MCF 10A (cell line): ENCODE results near the gene ZNF738. TPM values are rescaled to one million over a fixed set of nuclear protein-coding genes. Genes with fewer than 3 reads are reported as not detected.

Experiments
- BruUV-seq: library from RNA; stranded (reverse); fragments of 400-500 nt; replicated peaks from 2 replicates; lab custom pipeline; 2021; lab: Mats Ljungman, UMichigan
- CTCF ChIA-PET: fragments of 300-600 bp; sonication (Branson Sonifier 250); formaldehyde crosslinking; extraction: SDS; loops from one replicate; lab custom pipeline; 2021; ENCODE audit warnings: antibody characterized with exemption, inconsistent platforms; lab: Yijun Ruan, JAX
- POLR2A ChIA-PET: fragments of 300-600, 350-650 bp; sonication (Branson Sonifier 250); formaldehyde crosslinking; extraction: SDS; loops from one replicate; lab custom pipeline; 2020; ENCODE audit warnings: antibody characterized with exemption, inconsistent platforms; lab: Yijun Ruan, JAX
- DNase-seq: peaks from one replicate; pipeline ENCODE4 v3.0.0-alpha.2; 2018; ENCODE audit not compliant: unreplicated experiment
- H3K27ac Mint-ChIP-seq: one replicate; pipeline ENCODE4 v1.8.0; 2022; ENCODE audit warnings: mild to moderate bottlenecking, low read depth, mixed read lengths; ENCODE audit not compliant: unreplicated experiment
- H3K27me3 Mint-ChIP-seq: one replicate; pipeline ENCODE4 v1.8.0; 2022; ENCODE audit warnings: mixed read lengths; ENCODE audit not compliant: insufficient read depth, unreplicated experiment
- H3K36me3 Mint-ChIP-seq: one replicate; pipeline ENCODE4 v1.8.0; 2022; ENCODE audit warnings: mild to moderate bottlenecking, moderate library complexity, mixed read lengths; ENCODE audit not compliant: insufficient read depth, unreplicated experiment
- H3K4me1 Mint-ChIP-seq: one replicate; pipeline ENCODE4 v1.8.0; 2022; ENCODE audit warnings: mixed read lengths; ENCODE audit not compliant: insufficient read depth, unreplicated experiment
- H3K4me3 Mint-ChIP-seq: one replicate; pipeline ENCODE4 v1.8.0; 2022; ENCODE audit warnings: mild to moderate bottlenecking, moderate library complexity, mixed read lengths; ENCODE audit not compliant: unreplicated experiment
- H3K9me3 Mint-ChIP-seq: one replicate; pipeline ENCODE4 v1.8.0; 2022; ENCODE audit warnings: mixed read lengths; ENCODE audit not compliant: unreplicated experiment
- intact Hi-C: fragments of 100-400 bp; cut with micrococcal nuclease; formaldehyde crosslinking; loops from 2 replicates; pipeline ENCODE4 v1.14.1; 2022
- total RNA-seq: library from RNA; stranded (reverse); gene quantifications from 2 replicates; pipeline ENCODE4 v1.2.3, GENCODE V29; 2022
- TF ChIP-seq, protein P1 (sequence below): fragments of 200-600 bp; IDR thresholded peaks from one replicate; pipeline ENCODE4 v1.8.0; 2022; ENCODE audit warnings: antibody characterized with exemption, mild to moderate bottlenecking; ENCODE audit not compliant: unreplicated experiment

Gene ZNF738
- total RNA-seq, 1 experiment from 2014 or later, result 3.4 TPM

DNA sequence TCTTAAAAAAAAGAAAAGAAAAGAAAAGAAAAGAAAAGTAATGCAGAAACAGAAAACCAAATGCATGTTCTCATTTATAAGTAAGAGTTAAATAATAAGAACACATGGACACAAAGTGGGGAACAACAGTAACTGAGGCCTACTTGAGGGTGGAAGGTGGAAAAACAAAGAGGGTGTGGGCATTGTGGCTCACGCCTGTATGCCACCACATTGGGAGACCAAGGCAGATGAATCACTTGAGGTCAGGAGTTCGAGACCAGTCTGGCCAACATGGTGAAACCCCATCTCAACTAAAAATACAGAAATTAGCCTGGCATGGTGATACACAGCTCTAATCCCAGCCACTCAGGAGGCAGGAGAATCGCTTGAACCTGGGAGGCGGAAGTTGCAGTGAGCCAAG, 37.7 kb upstream of the ZNF738 start:
- H3K27me3 Mint-ChIP-seq, result no peaks in the 10 kb centered on the region
- ChIA-PET CTCF (no interaction called here), POLR2A (no interaction called here)
- no peak overlapping the region for H3K27ac Mint-ChIP-seq
- DNase-seq, result no peak
- BruUV-seq, result no TSS peak
- intact Hi-C loops, result no loop called here
- H3K9me3 Mint-ChIP-seq, result peaks cover 9% of the 10 kb centered on the region
- peaks cover 23% of the 10 kb centered on the region for H3K36me3 Mint-ChIP-seq
- no peaks in the 10 kb centered on the region for H3K4me1 Mint-ChIP-seq
- TF ChIP-seq, protein P1, sequence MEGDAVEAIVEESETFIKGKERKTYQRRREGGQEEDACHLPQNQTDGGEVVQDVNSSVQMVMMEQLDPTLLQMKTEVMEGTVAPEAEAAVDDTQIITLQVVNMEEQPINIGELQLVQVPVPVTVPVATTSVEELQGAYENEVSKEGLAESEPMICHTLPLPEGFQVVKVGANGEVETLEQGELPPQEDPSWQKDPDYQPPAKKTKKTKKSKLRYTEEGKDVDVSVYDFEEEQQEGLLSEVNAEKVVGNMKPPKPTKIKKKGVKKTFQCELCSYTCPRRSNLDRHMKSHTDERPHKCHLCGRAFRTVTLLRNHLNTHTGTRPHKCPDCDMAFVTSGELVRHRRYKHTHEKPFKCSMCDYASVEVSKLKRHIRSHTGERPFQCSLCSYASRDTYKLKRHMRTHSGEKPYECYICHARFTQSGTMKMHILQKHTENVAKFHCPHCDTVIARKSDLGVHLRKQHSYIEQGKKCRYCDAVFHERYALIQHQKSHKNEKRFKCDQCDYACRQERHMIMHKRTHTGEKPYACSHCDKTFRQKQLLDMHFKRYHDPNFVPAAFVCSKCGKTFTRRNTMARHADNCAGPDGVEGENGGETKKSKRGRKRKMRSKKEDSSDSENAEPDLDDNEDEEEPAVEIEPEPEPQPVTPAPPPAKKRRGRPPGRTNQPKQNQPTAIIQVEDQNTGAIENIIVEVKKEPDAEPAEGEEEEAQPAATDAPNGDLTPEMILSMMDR, result no peak
- no peak overlapping the region for H3K4me3 Mint-ChIP-seq

DNA sequence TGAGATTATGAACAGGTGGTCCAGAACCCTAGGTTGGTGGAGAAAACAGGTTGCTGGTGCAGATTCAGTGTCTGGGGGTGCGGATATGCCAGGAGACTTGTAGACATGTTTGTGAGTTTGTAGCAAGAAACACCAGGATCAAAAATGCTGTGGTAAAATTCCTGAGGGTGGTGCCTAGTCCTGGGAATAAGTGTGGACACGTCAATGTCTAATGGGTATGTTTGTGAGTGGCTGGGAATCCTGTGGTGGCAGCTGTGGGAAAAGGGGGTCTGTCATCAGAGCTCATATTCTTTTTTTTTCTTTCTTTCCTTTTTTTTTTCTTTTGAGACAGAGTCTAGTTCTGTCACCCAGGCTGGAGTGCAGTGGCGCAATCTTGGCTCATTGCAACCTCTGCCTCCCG, 36.8 kb upstream of the ZNF738 start:
- Mint-ChIP-seq H3K4me1 (no peaks in the 10 kb centered on the region), H3K9me3 (peaks cover 9% of the 10 kb centered on the region), H3K36me3 (peaks cover 30% of the 10 kb centered on the region), H3K4me3 (no peak overlapping the region), H3K27me3 (no peaks in the 10 kb centered on the region), H3K27ac (no peak overlapping the region)
- intact Hi-C loops, result no loop called here
- no TSS peak for BruUV-seq
- POLR2A ChIA-PET, result no interaction called here
- CTCF ChIA-PET, result no interaction called here
- no peak for DNase-seq
- TF ChIP-seq, protein P1, result no peak

DNA sequence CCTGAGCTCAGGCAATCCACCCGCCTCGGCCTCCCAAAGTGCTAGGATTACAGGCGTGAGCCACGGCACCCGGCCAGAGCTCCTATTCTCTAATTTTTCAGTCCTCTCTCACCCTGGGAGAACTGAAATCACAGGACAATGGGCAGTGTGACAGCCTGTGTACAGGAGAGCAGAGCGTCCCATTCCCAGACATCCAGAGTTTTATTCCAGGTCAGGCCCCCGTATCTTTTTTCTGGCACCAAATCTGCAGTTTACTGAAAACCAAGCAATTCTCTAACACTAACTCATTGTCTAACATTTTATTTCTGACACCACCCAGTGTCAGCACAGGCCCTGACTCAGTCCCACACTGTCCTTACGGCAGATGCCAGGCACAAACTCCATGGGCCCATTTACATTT, 36.3 kb upstream of the ZNF738 start:
- H3K4me1 Mint-ChIP-seq, result no peaks in the 10 kb centered on the region
- no peak overlapping the region for H3K4me3 Mint-ChIP-seq
- H3K27me3 Mint-ChIP-seq, result no peaks in the 10 kb centered on the region
- DNase-seq, result no peak
- intact Hi-C loops, result no loop called here
- H3K36me3 Mint-ChIP-seq, result peaks cover 35% of the 10 kb centered on the region
- no peak overlapping the region for H3K27ac Mint-ChIP-seq
- TF ChIP-seq, protein P1, result no peak
- H3K9me3 Mint-ChIP-seq, result peaks cover 9% of the 10 kb centered on the region
- ChIA-PET CTCF (no interaction called here), POLR2A (no interaction called here)
- no TSS peak for BruUV-seq

DNA sequence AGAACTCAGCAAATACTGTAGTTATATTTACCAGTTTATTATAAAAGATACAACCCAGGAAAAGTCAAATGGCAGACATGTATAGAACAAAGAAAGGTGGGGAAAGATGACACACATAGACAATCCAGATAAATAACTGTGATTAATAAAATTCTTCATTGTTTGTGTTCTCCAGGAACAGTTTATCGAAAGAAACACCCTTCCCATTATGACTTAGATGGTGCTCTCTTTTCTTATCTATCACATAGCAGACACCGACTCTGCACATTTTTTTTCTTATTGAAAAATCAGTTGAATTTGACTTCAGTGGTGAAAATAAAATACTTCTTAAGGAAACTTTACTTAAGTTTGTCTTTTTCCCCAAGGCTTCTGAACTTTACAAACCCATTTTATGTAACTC, 35.8 kb upstream of the ZNF738 start:
- no peak overlapping the region for H3K4me3 Mint-ChIP-seq
- H3K36me3 Mint-ChIP-seq, result peaks cover 38% of the 10 kb centered on the region
- CTCF ChIA-PET, result no interaction called here
- H3K4me1 Mint-ChIP-seq, result peaks cover 3% of the 10 kb centered on the region
- POLR2A ChIA-PET, result no interaction called here
- TF ChIP-seq, protein P1, result no peak
- no peaks in the 10 kb centered on the region for H3K27me3 Mint-ChIP-seq
- no peak overlapping the region for H3K27ac Mint-ChIP-seq
- no peak for DNase-seq
- peaks cover 9% of the 10 kb centered on the region for H3K9me3 Mint-ChIP-seq
- BruUV-seq, result no TSS peak
- intact Hi-C loops, result no loop called here
